ENCODE results near the gene FRMD4B.

DNA sequence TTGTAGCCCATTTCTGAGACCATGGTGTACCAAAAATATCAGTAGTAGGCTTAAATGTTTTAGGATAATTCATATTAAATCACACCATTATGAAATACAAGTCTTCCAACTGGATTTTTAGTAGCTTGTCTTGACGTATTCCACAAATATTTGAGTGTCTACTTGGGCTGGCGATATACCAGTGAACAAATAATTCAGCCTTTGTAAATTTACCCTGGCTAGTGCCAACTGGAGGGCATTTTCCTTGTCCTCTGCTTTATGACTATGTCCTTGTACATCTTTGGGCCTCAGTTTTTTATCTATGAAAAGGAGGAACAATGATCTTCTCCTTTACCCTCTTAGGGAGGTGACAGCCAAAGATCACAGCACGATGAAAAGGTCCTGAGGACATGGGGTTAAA is 114.8 kb downstream of the FRMD4B start:
- TF ChIP-seq EP300 (IDR thresholded peaks at IDR 0.05) (no peak), CTCF (IDR thresholded peaks at IDR 0.05) (no peak)

All from ovary (tissue), 3 donors.